T-helper 17 cell (primary cell): ENCODE results near the gene SLC49A3. TPM values are rescaled to one million over a fixed set of nuclear protein-coding genes. Genes with fewer than 3 reads are reported as not detected.
"Not testable (repeated sequence)": the region's sequence is repeated elsewhere in the genome, so short reads cannot be mapped to it uniquely, and the experiment has no call there.

ENCODE experiments used
- ATAC-seq: fragments of 150-1000 bp; cut with Tn5 transposase; 2 replicates; pipeline ENCODE4 v1.10.0; 2021; ENCODE audit warnings: mild to moderate bottlenecking, moderate library complexity
- DNase-seq, 3 donors: peaks; one replicate each; pipeline versions ENCODE4 v3.0.0 to v3.0.0-alpha.2; 2020 to 2021
- H3K9me3 ChIP-seq: one replicate; pipeline ENCODE4 v1.7.0; 2013; ENCODE audit warnings: low read length, mild to moderate bottlenecking; ENCODE audit not compliant: control insufficient read depth, poor library complexity, severe bottlenecking
- H3K27ac Mint-ChIP-seq: one replicate; pipeline ENCODE4 v1.8.0; 2022; ENCODE audit warnings: mild to moderate bottlenecking, moderate library complexity, mixed read lengths
- H3K27me3 Mint-ChIP-seq: one replicate; pipeline ENCODE4 v1.8.0; 2022; ENCODE audit warnings: mixed read lengths
- H3K36me3 Mint-ChIP-seq: one replicate; pipeline ENCODE4 v1.8.0; 2022; ENCODE audit warnings: low read depth, mixed read lengths
- H3K4me1 Mint-ChIP-seq: one replicate; pipeline ENCODE4 v1.8.0; 2022; ENCODE audit warnings: mild to moderate bottlenecking, mixed read lengths
- H3K4me3 Mint-ChIP-seq: one replicate; pipeline ENCODE4 v1.8.0; 2022; ENCODE audit warnings: mild to moderate bottlenecking, moderate library complexity, mixed read lengths
- total RNA-seq, 4 donors: library from RNA in 2 of 4; stranded (reverse) in 2 of 4; gene quantifications; one replicate each; pipeline ENCODE4 v1.2.3 and lab custom pipeline; 2022 to 2026

The SLC49A3 gene
- total RNA-seq, 2 donors from 2014 or later, result 1.1 to 2.7 TPM

DNA sequence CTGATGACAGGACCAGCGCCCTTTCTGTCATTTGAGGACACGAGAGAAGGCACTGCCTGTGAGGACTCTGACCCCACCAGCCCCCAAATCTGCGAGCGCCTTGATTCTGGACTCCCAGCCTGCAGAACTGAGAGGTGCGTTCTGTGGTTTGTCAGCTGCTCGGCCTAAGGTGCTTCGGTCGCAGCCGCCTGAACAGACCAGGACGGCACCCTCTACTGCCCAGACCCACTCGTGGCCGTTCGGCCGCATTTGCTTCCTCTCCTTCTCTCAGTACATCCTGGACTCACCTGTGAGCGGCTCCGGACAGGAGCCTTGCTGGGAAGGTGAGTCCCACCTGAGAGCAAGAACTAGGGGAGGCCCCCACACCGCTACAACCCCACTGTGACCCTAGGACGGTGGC is 25.1 kb upstream of the SLC49A3 start:
- H3K27me3 Mint-ChIP-seq, result no peaks in the 10 kb centered on the region
- no peak overlapping the region for H3K4me3 Mint-ChIP-seq
- no peak for ATAC-seq
- no peaks in the 10 kb centered on the region for H3K36me3 Mint-ChIP-seq
- H3K4me1 Mint-ChIP-seq, result peaks cover 22% of the 10 kb centered on the region
- peak overlapping the region; percentile 61 for H3K27ac Mint-ChIP-seq
- no peak for DNase-seq
- H3K9me3 ChIP-seq, result no peaks in the 10 kb centered on the region

DNA sequence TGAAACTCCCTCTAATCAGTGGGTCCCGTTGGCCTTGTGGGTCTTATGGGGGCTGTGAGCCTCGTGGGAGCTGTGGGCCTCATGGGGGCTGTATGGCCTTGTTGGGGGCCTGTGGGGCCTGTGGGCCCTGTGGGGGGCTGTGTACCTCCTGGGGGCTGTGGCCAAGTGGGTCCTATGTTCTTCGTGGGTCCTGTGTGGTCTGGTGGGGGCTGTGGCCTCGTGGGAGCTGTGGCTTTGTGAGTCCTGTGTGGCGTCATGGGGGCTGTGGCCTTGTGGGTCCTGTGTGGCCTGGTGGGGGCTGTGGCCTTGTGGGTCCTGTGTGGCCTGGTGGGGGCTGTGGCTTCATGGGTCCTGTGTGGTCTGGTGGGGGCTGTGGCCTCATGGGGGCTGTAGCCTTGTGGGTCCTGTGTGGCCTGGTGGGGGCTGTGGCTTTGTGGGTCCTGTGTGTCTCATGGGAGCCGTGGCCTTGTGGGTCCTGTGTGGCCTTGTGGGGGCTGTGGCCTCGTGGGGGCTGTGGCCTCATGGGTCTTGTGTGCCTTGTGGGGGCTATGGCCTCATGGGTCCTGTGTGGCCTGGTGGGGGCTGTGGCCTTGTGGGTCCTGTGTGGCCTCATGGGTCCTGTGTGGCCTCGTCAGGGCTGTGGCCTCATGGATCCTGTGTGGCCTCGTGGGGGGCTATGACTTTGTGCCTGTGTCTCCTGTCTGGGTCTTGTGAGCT is 24.1 kb upstream of the SLC49A3 start:
- Mint-ChIP-seq H3K4me1 (peaks cover 28% of the 10 kb centered on the region), H3K27ac (peak overlapping the region; percentile 47), H3K4me3 (no peak overlapping the region), H3K27me3 (no peaks in the 10 kb centered on the region), H3K36me3 (no peaks in the 10 kb centered on the region)
- ATAC-seq, result no peak
- no peaks in the 10 kb centered on the region for H3K9me3 ChIP-seq
- no peak for DNase-seq

DNA sequence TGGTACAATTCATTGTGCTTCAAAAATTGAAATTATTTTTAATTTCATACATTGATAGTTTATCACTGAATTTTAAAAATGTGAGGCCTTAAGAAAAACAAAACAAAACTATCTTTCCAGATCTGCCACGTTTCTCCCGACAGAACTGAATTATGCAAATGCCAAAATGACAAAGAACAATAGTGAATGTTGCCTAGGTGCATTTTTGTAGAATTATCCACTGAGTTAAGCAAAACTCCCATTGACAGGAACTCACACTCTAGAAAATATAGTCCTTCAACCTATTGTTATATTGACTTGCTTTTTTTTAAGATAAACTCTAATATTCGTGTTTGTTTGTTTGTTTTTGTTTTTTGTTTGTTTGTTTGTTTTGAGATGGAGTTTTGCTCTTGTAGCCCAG is 23.1 kb upstream of the SLC49A3 start:
- DNase-seq (no peak), ATAC-seq (no peak)
- Mint-ChIP-seq H3K36me3 (no peaks in the 10 kb centered on the region), H3K4me3 (no peak overlapping the region), H3K27ac (peak overlapping the region; percentile 47), H3K4me1 (peaks cover 22% of the 10 kb centered on the region), H3K27me3 (no peaks in the 10 kb centered on the region)
- no peaks in the 10 kb centered on the region for H3K9me3 ChIP-seq

DNA sequence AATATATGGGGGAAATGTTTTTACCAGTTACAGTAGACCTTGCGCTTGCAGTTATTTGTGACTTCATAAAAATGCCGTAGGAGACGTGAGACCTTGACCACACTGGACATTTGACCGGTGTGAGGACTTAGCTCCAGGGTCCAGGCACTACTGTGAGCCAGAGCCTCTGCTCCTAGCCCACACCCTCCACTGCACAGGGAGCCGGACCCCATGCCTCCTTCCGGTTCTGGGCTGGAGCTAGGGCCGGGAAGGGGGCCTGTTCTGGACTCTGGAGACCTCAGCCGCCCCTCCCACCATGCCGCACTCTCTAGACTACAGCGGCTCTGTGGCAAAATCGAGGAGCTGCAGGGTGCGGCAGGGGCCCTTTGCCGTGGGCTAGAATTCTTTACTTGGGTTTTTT is 22.0 kb upstream of the SLC49A3 start:
- ATAC-seq (no peak), DNase-seq (no peak)
- H3K9me3 ChIP-seq, result no peaks in the 10 kb centered on the region
- no peak overlapping the region for H3K27ac Mint-ChIP-seq
- H3K4me1 Mint-ChIP-seq, result peaks cover 24% of the 10 kb centered on the region
- no peak overlapping the region for H3K4me3 Mint-ChIP-seq
- H3K27me3 Mint-ChIP-seq, result no peaks in the 10 kb centered on the region
- no peaks in the 10 kb centered on the region for H3K36me3 Mint-ChIP-seq

DNA sequence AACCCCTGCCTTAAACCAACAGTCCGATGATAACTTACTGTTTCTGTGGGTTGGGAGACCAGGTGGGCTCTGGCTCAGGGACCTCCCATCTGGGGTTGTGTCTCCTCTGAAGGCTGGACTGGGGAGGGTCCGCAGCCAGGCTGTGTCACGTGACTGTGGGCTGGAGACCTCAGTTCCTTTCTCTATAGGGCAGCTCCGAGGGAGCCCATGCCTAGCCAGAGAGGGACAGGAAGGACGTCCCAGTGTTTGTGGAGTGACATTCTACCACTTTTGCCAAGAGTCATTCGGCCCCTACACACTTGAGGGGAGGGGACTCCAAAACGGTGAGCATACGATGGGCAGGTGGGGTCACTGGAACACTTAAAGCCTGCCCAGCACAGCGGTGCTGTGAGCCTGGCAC is 21.2 kb upstream of the SLC49A3 start:
- H3K36me3 Mint-ChIP-seq, result no peaks in the 10 kb centered on the region
- ATAC-seq (no peak), DNase-seq (no peak)
- H3K27me3 Mint-ChIP-seq, result no peaks in the 10 kb centered on the region
- H3K4me3 Mint-ChIP-seq, result no peak overlapping the region
- peak overlapping the region; percentile 21 for H3K27ac Mint-ChIP-seq
- no peaks in the 10 kb centered on the region for H3K9me3 ChIP-seq
- peaks cover 26% of the 10 kb centered on the region for H3K4me1 Mint-ChIP-seq

DNA sequence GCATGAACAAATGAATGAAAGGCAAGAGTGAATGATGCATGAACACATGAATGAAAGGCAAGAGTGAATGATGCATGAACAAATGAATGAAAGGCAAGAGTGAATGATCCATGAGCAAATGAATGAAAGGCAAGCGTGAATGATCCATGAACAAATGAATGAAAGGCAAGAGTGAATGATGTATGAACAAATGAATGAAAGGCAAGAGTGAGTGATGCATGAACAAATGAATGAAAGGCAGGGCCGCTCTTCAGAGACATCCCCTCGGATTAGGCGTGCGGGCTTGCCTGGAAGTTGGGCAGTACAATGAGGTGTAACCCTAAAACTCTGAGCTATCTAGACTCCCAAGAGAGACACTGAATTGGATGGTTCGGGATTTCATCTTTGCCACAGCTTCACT is 20.4 kb upstream of the SLC49A3 start:
- ATAC-seq (no peak), DNase-seq (no peak)
- Mint-ChIP-seq H3K4me1 (peaks cover 23% of the 10 kb centered on the region), H3K27me3 (no peaks in the 10 kb centered on the region), H3K36me3 (no peaks in the 10 kb centered on the region), H3K4me3 (no peak overlapping the region), H3K27ac (peak overlapping the region; percentile 21)
- H3K9me3 ChIP-seq, result no peaks in the 10 kb centered on the region

DNA sequence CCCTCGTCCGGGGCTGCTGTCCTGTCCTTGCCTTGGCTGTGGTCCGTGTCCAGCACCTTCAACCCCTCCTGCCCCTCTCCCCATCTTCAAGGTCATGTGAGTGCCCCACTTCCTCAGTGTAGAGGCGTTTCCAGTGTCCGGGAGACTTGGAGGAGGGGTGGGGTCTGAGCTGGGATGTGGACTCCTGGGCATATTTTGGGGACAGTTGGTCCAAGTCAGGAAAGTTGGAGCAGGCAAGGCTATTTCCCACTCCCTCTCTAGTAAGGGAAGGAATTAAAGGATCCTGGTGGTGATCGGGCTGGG is 19.6 kb upstream of the SLC49A3 start:
- Mint-ChIP-seq H3K27me3 (no peaks in the 10 kb centered on the region), H3K4me3 (peak overlapping the region; percentile 45), H3K36me3 (no peaks in the 10 kb centered on the region), H3K4me1 (peaks cover 22% of the 10 kb centered on the region), H3K27ac (no peak overlapping the region)
- H3K9me3 ChIP-seq, result no peaks in the 10 kb centered on the region
- ATAC-seq, result no peak
- no peak for DNase-seq

DNA sequence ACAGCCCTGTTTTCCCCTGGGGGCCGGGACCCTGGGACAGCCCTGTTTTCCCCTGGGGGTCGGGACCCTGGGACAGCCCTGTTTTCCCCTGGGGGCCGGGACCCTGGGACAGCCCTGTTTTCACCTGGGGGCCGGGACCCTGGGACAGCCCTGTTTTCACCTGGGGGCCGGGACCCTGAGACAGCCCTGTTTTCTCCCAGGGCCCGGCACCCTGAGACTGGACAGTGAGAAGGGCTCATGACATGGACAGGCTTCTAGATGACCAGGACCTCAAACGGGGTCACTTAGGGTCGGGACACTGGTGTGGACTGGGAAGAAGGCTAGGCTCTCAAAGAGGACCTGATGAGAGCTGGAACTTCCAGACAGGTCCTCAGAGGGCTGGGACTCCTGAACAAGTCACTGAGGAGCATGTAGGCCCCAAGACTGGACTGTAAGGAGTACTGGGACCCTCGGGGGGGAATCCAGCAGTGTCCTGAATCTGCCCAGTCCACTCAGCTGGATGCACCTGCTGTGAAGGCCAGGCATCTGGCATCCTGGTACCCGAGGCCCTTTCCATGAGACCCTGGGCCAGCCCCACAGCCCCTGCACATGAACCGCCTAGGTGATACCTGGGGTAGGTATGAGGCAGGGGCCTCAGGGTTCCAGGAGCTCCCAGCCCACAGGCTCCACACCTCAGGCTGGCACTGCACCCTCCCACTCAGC is 19.1 kb upstream of the SLC49A3 start:
- Mint-ChIP-seq H3K36me3 (no peaks in the 10 kb centered on the region), H3K4me3 (peak overlapping the region; percentile 45), H3K27ac (no peak overlapping the region), H3K27me3 (no peaks in the 10 kb centered on the region), H3K4me1 (peaks cover 22% of the 10 kb centered on the region)
- H3K9me3 ChIP-seq, result no peaks in the 10 kb centered on the region
- no peak for ATAC-seq
- DNase-seq, result no peak

DNA sequence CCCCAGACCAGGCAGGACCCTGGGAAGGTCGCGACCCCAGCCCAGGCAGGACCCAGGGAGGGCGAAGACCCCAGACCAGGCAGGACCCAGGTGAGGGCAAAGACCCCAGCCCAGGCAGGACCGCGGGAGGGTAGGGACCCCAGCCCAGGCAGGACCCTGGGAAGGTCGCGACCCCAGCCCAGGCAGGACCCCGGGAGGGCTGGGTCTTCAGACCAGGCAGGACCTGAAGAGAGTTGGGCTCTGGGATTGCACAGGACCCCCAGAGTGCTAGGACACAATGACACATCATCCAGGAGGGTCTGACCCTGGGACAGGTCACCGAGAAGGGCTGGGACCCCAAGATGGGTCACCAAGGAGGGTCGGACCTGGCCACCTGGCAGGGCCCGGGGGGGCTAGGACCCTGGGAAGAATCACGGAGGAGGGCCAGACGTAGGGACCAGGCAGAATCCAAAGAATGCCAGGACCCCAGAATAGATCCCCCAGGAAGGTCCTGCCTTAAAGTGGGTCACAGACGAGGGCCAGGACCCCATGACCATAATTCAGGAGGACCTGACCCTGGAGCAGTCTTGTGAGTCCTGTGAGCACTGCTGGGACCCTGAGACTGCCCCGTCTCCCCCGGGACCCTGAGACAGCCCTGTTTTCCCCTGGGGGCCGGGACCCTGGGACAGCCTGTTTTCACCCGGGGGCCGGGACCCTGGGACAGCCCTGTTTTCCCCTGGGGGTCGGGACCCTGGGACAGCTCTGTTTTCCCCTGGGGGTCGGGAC is 18.1 kb upstream of the SLC49A3 start:
- no peak overlapping the region for H3K27ac Mint-ChIP-seq
- H3K27me3 Mint-ChIP-seq, result no peaks in the 10 kb centered on the region
- ATAC-seq, result no peak
- no peak for DNase-seq
- H3K4me3 Mint-ChIP-seq, result peak overlapping the region; percentile 21
- peaks cover 22% of the 10 kb centered on the region for H3K4me1 Mint-ChIP-seq
- no peaks in the 10 kb centered on the region for H3K36me3 Mint-ChIP-seq
- no peaks in the 10 kb centered on the region for H3K9me3 ChIP-seq

DNA sequence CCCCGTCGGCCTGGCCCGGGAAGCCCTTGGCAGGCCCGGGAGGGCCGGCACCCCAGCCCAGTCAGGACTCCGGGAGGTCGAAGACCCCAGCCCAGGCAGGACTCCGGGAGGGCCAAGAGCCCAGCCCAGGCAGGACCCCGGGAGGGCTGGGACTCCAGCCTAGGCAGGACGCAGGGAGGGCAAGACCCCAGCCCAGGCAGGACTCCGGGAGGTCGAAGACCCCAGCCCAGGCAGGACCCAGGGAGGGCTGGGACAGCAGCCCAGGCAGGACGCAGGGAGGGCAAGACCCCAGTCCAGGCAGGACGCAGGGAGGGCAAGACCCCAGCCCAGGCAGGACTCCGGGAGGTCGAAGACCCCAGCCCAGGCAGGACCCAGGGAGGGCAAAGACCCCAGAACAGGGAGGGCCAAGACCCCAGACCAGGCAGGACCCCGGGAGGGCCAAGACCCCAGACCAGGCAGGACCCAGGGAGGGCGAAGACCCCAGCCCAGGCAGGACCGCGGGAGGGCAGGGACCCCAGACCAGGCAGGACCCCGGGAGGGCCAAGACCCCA is 17.2 kb upstream of the SLC49A3 start:
- not testable (repeated sequence) for H3K27me3 Mint-ChIP-seq, H3K36me3 Mint-ChIP-seq, H3K9me3 ChIP-seq, H3K27ac Mint-ChIP-seq, ATAC-seq, H3K4me3 Mint-ChIP-seq, DNase-seq
- peaks cover 22% of the 10 kb centered on the region for H3K4me1 Mint-ChIP-seq

DNA sequence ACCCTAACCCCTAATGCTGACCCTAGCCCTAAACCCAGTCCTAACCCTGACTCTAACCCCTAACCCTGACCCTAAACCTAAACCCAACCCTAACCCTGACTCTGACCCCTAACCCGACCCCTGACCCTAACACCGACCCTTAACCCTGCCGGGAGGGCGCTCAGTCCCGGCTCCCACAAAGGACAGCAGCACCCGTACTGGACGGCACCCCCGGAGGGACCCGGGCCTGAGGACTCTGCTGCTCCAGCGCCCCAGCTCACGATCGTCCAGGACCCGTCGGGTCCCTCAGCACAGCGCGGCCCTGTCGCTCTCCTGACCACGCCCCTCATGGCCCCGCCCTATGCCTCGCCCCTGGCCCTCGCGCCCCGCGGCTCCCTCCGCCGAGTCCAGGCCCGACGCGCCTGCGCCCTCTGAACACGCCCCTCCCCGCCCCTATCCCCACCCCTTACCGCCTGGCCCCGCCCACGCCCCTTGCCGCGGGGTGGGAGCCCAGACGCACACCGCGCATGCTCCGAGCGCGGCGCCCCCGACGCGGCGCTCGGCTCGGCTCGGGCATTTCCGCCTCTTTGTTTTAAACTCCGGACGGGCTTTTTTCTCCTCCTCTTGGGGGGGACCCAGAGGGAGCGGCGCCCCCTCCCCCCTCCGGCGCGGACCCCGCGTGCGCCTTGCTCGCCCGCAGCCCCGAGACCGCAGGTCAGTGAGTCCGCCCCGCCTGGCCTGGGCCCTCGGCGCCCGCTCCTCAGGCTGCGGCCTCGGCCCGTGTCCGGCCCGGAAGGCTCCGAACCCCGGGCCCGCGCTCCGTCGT is 16.5 kb upstream of the SLC49A3 start, which contains the start of gene PCGF3:
Gene PCGF3, plus strand, starts transcription at position 555 of the 805 bp plus-strand sequence. CDS start 27,849 bp downstream, outside the sequence.
- peak within 1 kb of the TSS; percentile 90 for H3K4me3 Mint-ChIP-seq
- peaks cover 22% of the 10 kb centered on the region for H3K4me1 Mint-ChIP-seq
- DNase-seq, result peak; percentile 94 to 97 (median 96)

DNA sequence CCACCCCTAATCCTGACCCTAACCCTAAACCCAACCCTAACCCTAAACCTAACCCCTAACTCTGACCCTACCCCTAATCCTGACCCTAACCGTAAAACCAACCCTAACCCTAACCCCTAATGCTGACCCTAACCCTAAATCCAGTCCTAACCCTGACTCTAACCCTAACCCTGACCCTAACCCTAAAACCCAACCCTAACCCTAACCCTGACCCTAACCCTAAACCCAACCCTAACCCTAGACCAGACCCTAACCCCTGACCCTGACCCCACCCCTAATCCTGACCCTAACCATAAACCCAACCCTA is 16.0 kb upstream of the SLC49A3 start:
- Mint-ChIP-seq H3K4me3 (peak overlapping the region; percentile 90), H3K27me3 (no peaks in the 10 kb centered on the region), H3K4me1 (peaks cover 17% of the 10 kb centered on the region), H3K36me3 (no peaks in the 10 kb centered on the region), H3K27ac (peak overlapping the region; percentile 41)
- H3K9me3 ChIP-seq, result no peaks in the 10 kb centered on the region
- ATAC-seq (no peak), DNase-seq (no peak)

More for the DNA sequence above, 16.5 kb upstream of the SLC49A3 start, which contains the start of gene PCGF3:
- H3K9me3 ChIP-seq, result no peaks in the 10 kb centered on the region
- H3K27ac Mint-ChIP-seq, result peak within 1 kb of the TSS; percentile 41
- H3K27me3 Mint-ChIP-seq, result no peaks in the 10 kb centered on the region
- H3K36me3 Mint-ChIP-seq, result no peaks in the 10 kb centered on the region
- ATAC-seq, result peak; percentile 97
